Measurements from ENCODE around the gene MUCL3.
A peak's percentile ranks its signal among the peaks of the same experiment; 100 is the strongest.

The MUCL3 gene

GRCh38 chr6:30893001-30893591 lies 47.7 kb upstream of the MUCL3 start:
- no peak overlapping the region for H3K4me2 ChIP-seq (ENCODE audit: low read length)
- no peaks in the 10 kb centered on the region for H4K20me1 ChIP-seq (ENCODE audit: control insufficient read depth, insufficient read depth, low read depth, low read length)
- no peak for TF ChIP-seq EZH2phosphoT487 (IDR thresholded peaks at IDR 0.05; ENCODE audit: borderline replicate concordance, low read length)
- peak; percentile 36 for TF ChIP-seq CTCF (IDR thresholded peaks at IDR 0.05; ENCODE audit: low read depth, low read length, poor library complexity, severe bottlenecking)
- no peaks in the 10 kb centered on the region for H3K27me3 ChIP-seq (ENCODE audit: control insufficient read depth, low read length)
- no peaks in the 10 kb centered on the region for H3K9me3 ChIP-seq (ENCODE audit: control insufficient read depth, insufficient read depth, low read length)
- no peaks in the 10 kb centered on the region for H3K9me2 ChIP-seq (replicated peaks; ENCODE audit: control insufficient read depth, low read length)
- H3K4me3 ChIP-seq (ENCODE audit: low read length) = no peak overlapping the region
- H3F3A ChIP-seq (ENCODE audit: control insufficient read depth, insufficient read depth) = no peaks in the 10 kb centered on the region
- H3K36me3 ChIP-seq (ENCODE audit: control insufficient read depth, low read length) = peaks cover 3% of the 10 kb centered on the region; the same call in 1 of the 2 replicates
- H3K4me1 ChIP-seq (ENCODE audit: control insufficient read depth, low read length) = peaks cover under 1% of the 10 kb centered on the region; the same call in 1 of the 2 replicates
- H3K79me2 ChIP-seq (ENCODE audit: control insufficient read depth, low read length) = no peaks in the 10 kb centered on the region
- no peak overlapping the region for H3K27ac ChIP-seq (ENCODE audit: low read depth, low read length)

GRCh38 chr6:30893666-30894065 lies 47.1 kb upstream of the MUCL3 start:
- Histone ChIP-seq H3K36me3 (ENCODE audit: control insufficient read depth, low read length) (peaks cover 4% of the 10 kb centered on the region; the same call in 1 of the 2 replicates), H3K4me3 (ENCODE audit: low read length) (no peak overlapping the region), H3K27ac (ENCODE audit: low read depth, low read length) (no peak overlapping the region), H3K9me3 (ENCODE audit: control insufficient read depth, insufficient read depth, low read length) (no peaks in the 10 kb centered on the region), H3K9me2 (replicated peaks; ENCODE audit: control insufficient read depth, low read length) (no peaks in the 10 kb centered on the region), H3K4me1 (ENCODE audit: control insufficient read depth, low read length) (no peaks in the 10 kb centered on the region), H3K4me2 (ENCODE audit: low read length) (no peak overlapping the region), H3K27me3 (ENCODE audit: control insufficient read depth, low read length) (no peaks in the 10 kb centered on the region), H3K79me2 (ENCODE audit: control insufficient read depth, low read length) (no peaks in the 10 kb centered on the region), H4K20me1 (ENCODE audit: control insufficient read depth, insufficient read depth, low read depth, low read length) (no peaks in the 10 kb centered on the region), H3F3A (ENCODE audit: control insufficient read depth, insufficient read depth) (no peaks in the 10 kb centered on the region)
- TF ChIP-seq EZH2phosphoT487 (IDR thresholded peaks at IDR 0.05; ENCODE audit: borderline replicate concordance, low read length) (no peak), CTCF (IDR thresholded peaks at IDR 0.05; ENCODE audit: low read depth, low read length, poor library complexity, severe bottlenecking) (no peak)

- Histone ChIP-seq H4K20me1 (ENCODE audit: control insufficient read depth, insufficient read depth, low read depth, low read length) (no peaks in the 10 kb centered on the region), H3F3A (ENCODE audit: control insufficient read depth, insufficient read depth) (no peaks in the 10 kb centered on the region), H3K36me3 (ENCODE audit: control insufficient read depth, low read length) (peaks cover 6% of the 10 kb centered on the region; the same call in 1 of the 2 replicates), H3K27me3 (ENCODE audit: control insufficient read depth, low read length) (no peaks in the 10 kb centered on the region), H3K9me3 (ENCODE audit: control insufficient read depth, insufficient read depth, low read length) (no peaks in the 10 kb centered on the region), H3K9me2 (replicated peaks; ENCODE audit: control insufficient read depth, low read length) (no peaks in the 10 kb centered on the region), H3K27ac (ENCODE audit: low read depth, low read length) (no peak overlapping the region), H3K4me1 (ENCODE audit: control insufficient read depth, low read length) (no peaks in the 10 kb centered on the region), H3K4me2 (ENCODE audit: low read length) (no peak overlapping the region), H3K4me3 (ENCODE audit: low read length) (no peak overlapping the region), H3K79me2 (ENCODE audit: control insufficient read depth, low read length) (no peaks in the 10 kb centered on the region)
- TF ChIP-seq EZH2phosphoT487 (IDR thresholded peaks at IDR 0.05; ENCODE audit: borderline replicate concordance, low read length) (no peak), CTCF (IDR thresholded peaks at IDR 0.05; ENCODE audit: low read depth, low read length, poor library complexity, severe bottlenecking) (no peak)
These were observed 46.4 kb upstream of the MUCL3 start for GRCh38 chr6:30894381-30894780.

Measured in DOHH2 (cell line).